HCT116 (cell line): Measurements from ENCODE around the gene TM7SF3. TPM values are rescaled to one million over a fixed set of nuclear protein-coding genes. Genes with fewer than 3 reads are reported as not detected.

Source experiments
- ATAC-seq: fragments of 200-7000 bp; cut with Tn5 transposase; 2 replicates; pipeline ENCODE4 v1.9.1; 2020; ENCODE audit warnings: mild to moderate bottlenecking, moderate library complexity
- BruUV-seq: library from RNA; stranded (reverse); fragments of 400-500 nt; replicated peaks from 2 replicates; lab custom pipeline; 2021; lab: Mats Ljungman, UMichigan
- CTCF ChIA-PET: fragments of 300-600 bp; sonication (Branson Sonifier 250); formaldehyde crosslinking; loops from one replicate; lab custom pipeline; 2021; ENCODE audit warnings: antibody characterized with exemption; lab: Charles Lee
- POLR2A ChIA-PET: fragments of 300-600, 350-600 bp; sonication (Branson Sonifier 250); formaldehyde crosslinking; loops from one replicate; lab custom pipeline; 2021; ENCODE audit warnings: antibody characterized with exemption; lab: Charles Lee
- RAD21 ChIA-PET, 2 experiments: fragments of 300-600 bp; sonication (Branson Sonifier 250); formaldehyde crosslinking; loops; one replicate each; lab custom pipeline; 2023; ENCODE audit warnings: low total read pairs in 2 of 2; ENCODE audit not compliant: uncharacterized antibody in 2 of 2, unreplicated experiment in 2 of 2, low non-redundant PET in 1 of 2; lab: Charles Lee
- DNase-seq: peaks from one replicate; pipeline ENCODE4 v3.0.0-alpha.2; 2010; ENCODE audit warnings: low read depth, low spot score
- H2AFZ ChIP-seq: fragments of 200-600 bp; shearing (Covaris generic), sonication (generic); 2 replicates; pipeline ENCODE4 v1.6.1; 2017; ENCODE audit warnings: low read depth, mixed run types, mixed read lengths, antibody characterized with exemption, low read length; ENCODE audit not compliant: poor library complexity, severe bottlenecking
- H3K27ac ChIP-seq: 2 replicates; pipeline ENCODE4 v1.5.1; 2012; ENCODE audit warnings: low read depth, low read length
- H3K27me3 ChIP-seq: fragments of 200-600 bp; sonication (generic); 2 replicates; pipeline ENCODE4 v1.6.1; 2016; ENCODE audit warnings: mixed run types, low read length, mixed read lengths; ENCODE audit not compliant: insufficient read depth
- H3K36me3 ChIP-seq, 2 experiments: fragments of 200-500 bp in 1 of 2; fragments of 200-600 bp in 1 of 2; sonication (Bioruptor generic) in 1 of 2; sonication (generic) in 1 of 2; 2 replicates each; pipeline versions ENCODE4 v1.5.1 to v1.6.1; 2014 to 2016; ENCODE audit warnings: low read length in 2 of 2, inconsistent platforms in 1 of 2, mixed read lengths in 1 of 2, mixed run types in 1 of 2; ENCODE audit not compliant: insufficient read depth in 2 of 2, control insufficient read depth in 1 of 2
- H3K4me1 ChIP-seq, 2 experiments: fragments of 200-600 bp in 1 of 2; sonication (generic) in 1 of 2; 2 replicates each; pipeline versions ENCODE4 v1.5.1 to v1.6.1; 2012 to 2017; ENCODE audit warnings: low read length in 2 of 2, inconsistent platforms in 1 of 2, mild to moderate bottlenecking in 1 of 2, mixed read lengths in 1 of 2, mixed run types in 1 of 2, moderate library complexity in 1 of 2; ENCODE audit not compliant: insufficient read depth in 2 of 2, control insufficient read depth in 1 of 2
- H3K4me2 ChIP-seq: fragments of 200-600 bp; sonication (generic); 2 replicates; pipeline ENCODE4 v1.6.1; 2017; ENCODE audit warnings: mixed run types, low read length, mixed read lengths
- H3K4me3 ChIP-seq, 2 experiments: fragments of 200-600 bp in 1 of 2; sonication (generic) in 1 of 2; replicated peaks in 1 of 2; 2 replicates each; pipeline ENCODE4 v1.5.1; 2011 to 2016; ENCODE audit warnings: low read length in 2 of 2, control low read depth in 1 of 2, low read depth in 1 of 2, mild to moderate bottlenecking in 1 of 2, mixed read lengths in 1 of 2, mixed run types in 1 of 2
- H3K79me2 ChIP-seq: fragments of 200-600 bp; sonication (generic); 2 replicates; pipeline ENCODE4 v1.6.1; 2017; ENCODE audit warnings: mild to moderate bottlenecking, mixed run types, low read length, moderate library complexity, mixed read lengths; ENCODE audit not compliant: insufficient read depth
- H3K9ac ChIP-seq: fragments of 200-600 bp; sonication (generic); 2 replicates; pipeline ENCODE4 v1.6.1; 2016; ENCODE audit warnings: low read length, mixed read lengths
- H3K9me2 ChIP-seq: fragments of 200-600 bp; sonication (generic), shearing (Covaris generic); 2 replicates; pipeline ENCODE4 v1.6.1; 2017; ENCODE audit warnings: mixed run types, mild to moderate bottlenecking, moderate library complexity; ENCODE audit not compliant: insufficient read depth
- H3K9me3 ChIP-seq, 2 experiments: fragments of 200-500 bp in 1 of 2; fragments of 200-600 bp in 1 of 2; sonication (Bioruptor generic) in 1 of 2; sonication (generic) in 1 of 2; 2 replicates each; pipeline ENCODE4 v1.6.1; 2014 to 2017; ENCODE audit warnings: low read length in 2 of 2, mixed read lengths in 2 of 2, inconsistent platforms in 1 of 2, low read depth in 1 of 2, mild to moderate bottlenecking in 1 of 2, mixed run types in 1 of 2, moderate library complexity in 1 of 2; ENCODE audit not compliant: control insufficient read depth in 1 of 2, insufficient read depth in 1 of 2
- H4K20me1 ChIP-seq: fragments of 200-600 bp; sonication (generic), shearing (Covaris generic); 2 replicates; pipeline ENCODE4 v1.6.1; 2017; ENCODE audit warnings: mixed run types, mild to moderate bottlenecking, moderate library complexity; ENCODE audit not compliant: insufficient read depth
- CBX3 ChIP-seq: IDR thresholded peaks from 2 replicates; pipeline ENCODE4 v1.6.1; 2012; ENCODE audit warnings: low read depth
- CEBPB ChIP-seq: IDR thresholded peaks from 2 replicates; pipeline ENCODE4 v1.6.1; 2012; ENCODE audit warnings: low read depth
- ELF1 ChIP-seq: IDR thresholded peaks from 2 replicates; pipeline ENCODE4 v1.6.1; 2012; ENCODE audit warnings: low read depth, borderline replicate concordance
- FOSL1 ChIP-seq: IDR thresholded peaks from 2 replicates; pipeline ENCODE4 v1.6.1; 2012; ENCODE audit warnings: low read depth
- JUND ChIP-seq: IDR thresholded peaks from 2 replicates; pipeline ENCODE4 v1.6.1; 2012
- POLR2AphosphoS5 ChIP-seq: IDR thresholded peaks from 2 replicates; pipeline ENCODE4 v1.6.1; 2011; ENCODE audit warnings: mild to moderate bottlenecking, low read depth, low read length, moderate library complexity
- SIN3A ChIP-seq: IDR thresholded peaks from 2 replicates; pipeline ENCODE4 v1.6.1; 2012; ENCODE audit warnings: low read depth
- SP1 ChIP-seq: IDR thresholded peaks from 2 replicates; pipeline ENCODE4 v1.6.1; 2012; ENCODE audit warnings: low read depth
- YY1 ChIP-seq: IDR thresholded peaks from 2 replicates; pipeline ENCODE4 v1.6.1; 2011; ENCODE audit warnings: low read length, low read depth, moderate library complexity, mild to moderate bottlenecking; ENCODE audit not compliant: insufficient replicate concordance; ENCODE audit errors: extremely low read depth
- ZNF274 ChIP-seq: fragments of 200-500 bp; sonication (Bioruptor generic); IDR thresholded peaks from 2 replicates; pipeline ENCODE4 v1.6.1; 2014; ENCODE audit warnings: mild to moderate bottlenecking, low read depth, low read length, inconsistent platforms
- intact Hi-C: fragments of 100-400 bp; cut with micrococcal nuclease; formaldehyde crosslinking; loops from 2 replicates; pipeline ENCODE4 v1.10.0; 2022
- total RNA-seq: library from RNA; stranded (reverse); gene quantifications from one replicate; pipeline ENCODE4 v1.2.1, GENCODE V29; 2021; ENCODE audit not compliant: unreplicated experiment
- TF ChIP-seq, protein P1 (sequence below): IDR thresholded peaks from 2 replicates; pipeline ENCODE4 v1.6.1; 2012
- TF ChIP-seq, protein P2 (sequence below): IDR thresholded peaks from 2 replicates; pipeline ENCODE4 v1.6.1; 2012; ENCODE audit warnings: low read depth
- TF ChIP-seq, protein P3 (sequence below): IDR thresholded peaks from 2 replicates; pipeline ENCODE4 v1.6.1; 2012

Gene TM7SF3
- total RNA-seq, 1 experiment from 2014 or later, result 46.5 TPM

DNA sequence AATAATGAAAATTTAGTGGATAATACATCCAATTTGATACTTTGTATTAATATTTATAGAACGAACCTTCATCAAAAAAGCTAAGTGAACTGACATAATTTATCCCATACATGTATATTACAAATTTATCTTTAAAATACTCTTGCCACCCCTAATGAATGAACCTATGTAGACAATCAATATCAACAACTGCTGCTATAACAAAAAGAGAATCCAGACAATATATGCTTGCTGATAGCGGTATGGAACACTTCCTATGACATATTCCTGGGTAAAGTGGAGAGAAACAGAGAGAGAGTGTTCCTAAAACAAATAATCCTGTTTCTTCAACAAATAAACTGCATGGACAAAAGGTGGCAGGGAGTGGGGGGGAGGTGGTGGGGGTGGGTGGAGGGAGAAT lies 31.3 kb downstream of the TM7SF3 start:
- Histone ChIP-seq H3K27ac (no peak overlapping the region), H3K9ac (no peak overlapping the region), H2AFZ (no peak overlapping the region), H3K9me2 (no peaks in the 10 kb centered on the region), H3K9me3 (no peaks in the 10 kb centered on the region), H3K36me3 (peaks cover 0 to 5% of the 10 kb centered on the region in 2 experiments; a peak in 1 of 4 replicates)
- DNase-seq, result no peak
- ChIA-PET POLR2A (no interaction called here), CTCF (no interaction called here)
- intact Hi-C loops, result no loop called here
- no peak for ATAC-seq
- no TSS peak for BruUV-seq
- TF ChIP-seq SIN3A, result no peak
- no peak for TF ChIP-seq SP1
- TF ChIP-seq FOSL1, result no peak
- TF ChIP-seq, protein P1, sequence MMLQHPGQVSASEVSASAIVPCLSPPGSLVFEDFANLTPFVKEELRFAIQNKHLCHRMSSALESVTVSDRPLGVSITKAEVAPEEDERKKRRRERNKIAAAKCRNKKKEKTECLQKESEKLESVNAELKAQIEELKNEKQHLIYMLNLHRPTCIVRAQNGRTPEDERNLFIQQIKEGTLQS, result no peak
- TF ChIP-seq, protein P2, sequence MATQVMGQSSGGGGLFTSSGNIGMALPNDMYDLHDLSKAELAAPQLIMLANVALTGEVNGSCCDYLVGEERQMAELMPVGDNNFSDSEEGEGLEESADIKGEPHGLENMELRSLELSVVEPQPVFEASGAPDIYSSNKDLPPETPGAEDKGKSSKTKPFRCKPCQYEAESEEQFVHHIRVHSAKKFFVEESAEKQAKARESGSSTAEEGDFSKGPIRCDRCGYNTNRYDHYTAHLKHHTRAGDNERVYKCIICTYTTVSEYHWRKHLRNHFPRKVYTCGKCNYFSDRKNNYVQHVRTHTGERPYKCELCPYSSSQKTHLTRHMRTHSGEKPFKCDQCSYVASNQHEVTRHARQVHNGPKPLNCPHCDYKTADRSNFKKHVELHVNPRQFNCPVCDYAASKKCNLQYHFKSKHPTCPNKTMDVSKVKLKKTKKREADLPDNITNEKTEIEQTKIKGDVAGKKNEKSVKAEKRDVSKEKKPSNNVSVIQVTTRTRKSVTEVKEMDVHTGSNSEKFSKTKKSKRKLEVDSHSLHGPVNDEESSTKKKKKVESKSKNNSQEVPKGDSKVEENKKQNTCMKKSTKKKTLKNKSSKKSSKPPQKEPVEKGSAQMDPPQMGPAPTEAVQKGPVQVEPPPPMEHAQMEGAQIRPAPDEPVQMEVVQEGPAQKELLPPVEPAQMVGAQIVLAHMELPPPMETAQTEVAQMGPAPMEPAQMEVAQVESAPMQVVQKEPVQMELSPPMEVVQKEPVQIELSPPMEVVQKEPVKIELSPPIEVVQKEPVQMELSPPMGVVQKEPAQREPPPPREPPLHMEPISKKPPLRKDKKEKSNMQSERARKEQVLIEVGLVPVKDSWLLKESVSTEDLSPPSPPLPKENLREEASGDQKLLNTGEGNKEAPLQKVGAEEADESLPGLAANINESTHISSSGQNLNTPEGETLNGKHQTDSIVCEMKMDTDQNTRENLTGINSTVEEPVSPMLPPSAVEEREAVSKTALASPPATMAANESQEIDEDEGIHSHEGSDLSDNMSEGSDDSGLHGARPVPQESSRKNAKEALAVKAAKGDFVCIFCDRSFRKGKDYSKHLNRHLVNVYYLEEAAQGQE, result no peak
- TF ChIP-seq CEBPB, result no peak
- no peak for TF ChIP-seq ELF1
- TF ChIP-seq, protein P3, sequence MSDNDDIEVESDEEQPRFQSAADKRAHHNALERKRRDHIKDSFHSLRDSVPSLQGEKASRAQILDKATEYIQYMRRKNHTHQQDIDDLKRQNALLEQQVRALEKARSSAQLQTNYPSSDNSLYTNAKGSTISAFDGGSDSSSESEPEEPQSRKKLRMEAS, result no peak
- TF ChIP-seq POLR2AphosphoS5, result no peak
- no peak for TF ChIP-seq YY1
- no peak for TF ChIP-seq ZNF274
- no peak for TF ChIP-seq JUND
- TF ChIP-seq CBX3, result no peak
- TF ChIP-seq, all 23 proteins: peak for 0
- Histone ChIP-seq H3K79me2 (no peaks in the 10 kb centered on the region; the same call in 1 of the 2 replicates), H3K4me3 (no peak overlapping the region), H3K27me3 (no peaks in the 10 kb centered on the region), H3K4me1 (no peaks in the 10 kb centered on the region), H3K4me2 (no peak overlapping the region), H4K20me1 (no peaks in the 10 kb centered on the region)
- RAD21 ChIA-PET, result no interaction called here
